Left renal pelvis (tissue), 4 donors: ENCODE data around the gene DMWD. TPM values are rescaled to one million over a fixed set of nuclear protein-coding genes. Genes with fewer than 3 reads are reported as not detected.

Source experiments
- DNase-seq, 4 donors: peaks; one replicate each; pipeline ENCODE4 v3.0.0-alpha.2; 2013; ENCODE audit warnings: low read depth in 4 of 4, low spot score in 3 of 4
- polyA plus RNA-seq, 4 donors: library from polyadenylated mRNA; unstranded; fragments of 120-200 nt; gene quantifications; one replicate each; pipeline ENCODE4 v1.2.1, GENCODE V29; 2013; ENCODE audit not compliant: insufficient read length in 4 of 4

DMWD gene
- 10 to 100 TPM; 25.4 to 47.1 (median 33.7) TPM for polyA plus RNA-seq

- peak; percentile 95 to 98 (median 97) for DNase-seq
Measured at GRCh38 chr19:45792470-45793177, at the start of gene DMWD. Gene DMWD, minus strand, starts transcription at chr19:45792845. Its CDS starts 89 bp downstream, at chr19:45792756.

- DNase-seq, result no peak
Measured at GRCh38 chr19:45842198-45842597, 49.6 kb upstream of the DMWD start.

- no peak for DNase-seq
Measured at GRCh38 chr19:45834970-45835369, 42.3 kb upstream of the DMWD start.

- no peak for DNase-seq
Measured at GRCh38 chr19:45828945-45829344, 36.3 kb upstream of the DMWD start.

- DNase-seq, result no peak
Measured at GRCh38 chr19:45828523-45828922, 35.9 kb upstream of the DMWD start.

GRCh38 chr19:45827459-45828093, 34.9 kb upstream of the DMWD start:
- no peak for DNase-seq

- DNase-seq, result no peak
Measured at GRCh38 chr19:45826934-45827333, 34.3 kb upstream of the DMWD start.

GRCh38 chr19:45825917-45826893, 33.6 kb upstream of the DMWD start:
- no peak for DNase-seq

- DNase-seq, result no peak
Measured at GRCh38 chr19:45825263-45825605, 32.6 kb upstream of the DMWD start.

GRCh38 chr19:45824531-45825262, 32.1 kb upstream of the DMWD start:
- DNase-seq, result no peak

- DNase-seq, result no peak
Measured at GRCh38 chr19:45824041-45824471, 31.4 kb upstream of the DMWD start.

- DNase-seq, result no peak
Measured at GRCh38 chr19:45823182-45823581, 30.5 kb upstream of the DMWD start.

GRCh38 chr19:45822716-45823115, 30.1 kb upstream of the DMWD start:
- no peak for DNase-seq

- no peak for DNase-seq
Measured at GRCh38 chr19:45821570-45821969, 28.9 kb upstream of the DMWD start.

GRCh38 chr19:45821103-45821521, 28.5 kb upstream of the DMWD start:
- no peak for DNase-seq

- no peak for DNase-seq
Measured at GRCh38 chr19:45820413-45821102, 27.9 kb upstream of the DMWD start.

- no peak for DNase-seq
Measured at GRCh38 chr19:45819769-45820168, 27.1 kb upstream of the DMWD start.

- no peak for DNase-seq
Measured at GRCh38 chr19:45817725-45818301, 25.2 kb upstream of the DMWD start.

- DNase-seq, result peak; percentile 75 to 90 (median 85)
Measured at GRCh38 chr19:45817010-45817724, 24.5 kb upstream of the DMWD start.
